RCC 7860 (cell line): ENCODE measurements around the gene MSMP.

Experiments
- DNase-seq: peaks from one replicate; pipeline ENCODE4 v3.0.0-alpha.2; 2015; ENCODE audit warnings: low spot score
- FAIRE-seq: peaks from 2 replicates; lab custom pipeline; 2012; peaks lifted over from hg19 to GRCh38; lab: Jason Lieb, UNC

The MSMP gene

DNA sequence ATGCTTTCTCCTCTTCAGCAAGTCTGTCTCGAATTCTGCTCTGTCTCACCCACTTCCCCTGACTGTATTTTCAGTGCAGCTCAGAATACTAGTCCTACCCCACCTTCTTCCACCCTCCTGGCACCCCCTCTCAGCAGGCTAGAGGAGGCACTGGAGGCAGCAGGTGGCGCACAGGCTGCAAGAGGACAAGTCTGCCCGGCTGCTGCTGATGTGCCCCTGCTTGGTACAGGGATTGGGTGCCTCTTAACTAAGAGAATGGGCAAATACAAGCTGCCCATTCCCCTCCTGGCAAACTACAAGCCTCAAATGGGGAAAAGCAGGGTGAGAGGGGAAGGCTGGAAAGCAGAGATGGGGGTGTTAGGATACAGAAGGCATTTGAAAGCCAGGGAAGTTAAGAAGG lies 27.1 kb downstream of the MSMP start:
- DNase-seq (no peak), FAIRE-seq (no peak)

DNA sequence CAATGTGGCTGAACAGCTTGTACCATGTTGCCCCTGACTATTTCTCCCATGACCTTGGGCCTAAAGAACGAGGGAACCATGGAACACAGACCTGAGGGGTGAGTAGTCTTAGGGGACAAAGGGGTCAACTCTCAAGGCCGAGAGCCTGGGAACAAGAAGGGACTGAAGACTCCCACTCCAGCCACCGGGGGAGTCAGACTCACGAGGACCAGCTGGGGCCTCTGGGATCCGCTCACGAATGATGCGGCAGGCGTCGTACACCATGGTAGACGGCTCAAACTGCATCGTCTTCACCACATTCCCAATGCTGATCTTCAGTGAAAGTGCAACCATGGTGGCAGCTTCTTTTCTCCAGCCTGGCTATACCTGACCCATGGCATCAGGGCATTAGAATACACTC lies 28.7 kb downstream of the MSMP start:
- FAIRE-seq (no peak), DNase-seq (no peak)

- DNase-seq (no peak), FAIRE-seq (no peak)
Observed at GRCh38 chr9:35723908-35724307, 30.2 kb downstream of the MSMP start.

DNA sequence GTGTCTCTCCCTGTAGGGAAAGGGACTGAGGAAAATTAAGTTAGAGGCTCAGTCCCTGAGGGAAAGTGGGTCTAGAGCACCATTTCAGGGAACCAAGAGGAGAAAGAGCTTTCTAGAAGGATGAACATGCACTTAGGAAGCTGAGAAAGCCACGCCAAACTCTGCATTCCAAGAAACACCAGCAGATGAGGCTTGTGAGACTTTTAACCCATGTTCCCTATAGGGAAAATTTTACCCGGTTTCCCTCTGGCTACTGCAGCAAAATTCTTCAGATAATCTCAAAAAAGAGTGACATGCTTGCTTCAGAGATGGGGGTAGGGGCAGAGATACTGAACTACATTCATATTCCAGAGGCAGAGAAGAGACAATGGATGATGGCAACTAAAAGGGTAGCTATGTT lies 30.6 kb downstream of the MSMP start:
- FAIRE-seq (no peak), DNase-seq (no peak)

- DNase-seq (no peak), FAIRE-seq (no peak)
Observed at GRCh38 chr9:35719546-35719945, 34.5 kb downstream of the MSMP start.

- FAIRE-seq = no peak
- DNase-seq = no peak
Observed at GRCh38 chr9:35718721-35719511, 35.2 kb downstream of the MSMP start.

- FAIRE-seq (no peak), DNase-seq (no peak)
Observed at GRCh38 chr9:35717132-35717870, 36.8 kb downstream of the MSMP start.

DNA sequence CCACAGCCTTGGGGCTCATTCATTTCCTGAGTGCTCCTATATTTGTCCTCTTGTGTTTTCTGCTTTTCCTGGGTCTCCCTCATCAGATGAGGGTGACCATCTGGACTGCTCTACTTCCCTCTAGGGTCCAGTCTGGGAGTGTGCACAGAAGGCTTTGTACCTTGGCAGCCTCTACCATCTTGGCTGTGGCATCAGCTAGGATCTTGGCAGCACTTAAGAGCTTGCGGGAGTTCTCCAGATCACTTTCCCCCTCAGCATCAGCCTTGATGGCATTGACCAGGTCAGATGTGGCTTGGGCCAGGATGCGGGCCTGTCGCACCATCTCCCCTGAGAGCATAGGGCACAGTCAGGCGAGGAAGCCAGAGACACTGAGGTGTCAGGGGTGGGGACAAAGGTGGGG lies 37.8 kb downstream of the MSMP start:
- DNase-seq = no peak
- no peak for FAIRE-seq

DNA sequence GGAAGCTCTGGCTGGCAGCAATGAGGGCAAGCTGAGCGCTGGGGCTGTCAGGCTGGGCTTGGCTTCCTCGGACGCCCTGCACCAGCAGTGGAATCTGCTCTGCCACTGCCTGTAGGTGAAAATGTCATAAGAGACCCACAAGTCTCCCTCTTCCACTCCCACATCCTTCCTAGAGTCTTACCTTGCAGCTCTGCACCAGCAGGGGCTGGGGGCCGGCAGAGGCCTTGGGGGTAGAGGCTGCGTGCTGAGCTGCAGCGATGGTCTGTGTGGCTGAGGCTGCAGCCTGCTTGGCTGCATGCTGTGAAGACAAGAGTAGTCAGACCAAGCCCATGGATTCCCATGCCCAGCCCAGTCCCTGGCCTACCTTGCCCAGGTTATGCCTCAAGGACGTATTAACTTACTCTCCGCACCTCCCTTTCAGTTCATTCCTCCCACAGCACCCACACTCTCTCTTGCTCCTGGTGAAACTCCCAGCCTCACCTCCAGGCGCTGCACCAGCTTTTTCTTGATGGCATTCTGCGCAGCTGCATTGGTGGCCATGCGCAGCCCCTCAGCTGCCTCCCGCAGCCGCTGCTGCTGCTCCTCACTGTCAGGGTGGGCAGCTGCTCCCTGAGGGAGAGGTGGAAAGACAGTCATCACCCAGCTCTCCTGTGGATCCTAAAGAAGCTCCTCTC lies 39.4 kb downstream of the MSMP start:
- no peak for FAIRE-seq
- no peak for DNase-seq

DNA sequence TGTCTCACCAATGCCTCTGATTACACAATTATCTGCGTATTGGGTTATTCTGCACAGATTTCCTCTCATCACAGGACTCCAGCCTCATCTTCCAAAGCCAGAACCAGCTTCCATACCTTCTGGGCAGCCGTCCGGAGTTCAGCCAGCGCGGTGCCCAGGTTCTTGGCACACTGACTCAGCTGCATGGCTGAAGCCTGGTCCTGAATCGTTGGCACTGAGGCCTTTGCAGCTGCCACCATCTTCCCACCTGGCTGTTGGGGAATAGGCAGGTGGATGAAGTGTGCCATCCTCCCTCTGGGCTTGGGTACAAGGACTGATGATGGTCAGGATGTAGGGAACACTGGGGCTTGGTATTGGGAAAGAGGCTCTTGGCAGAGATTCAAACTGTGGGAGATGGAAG lies 40.0 kb downstream of the MSMP start:
- FAIRE-seq (no peak), DNase-seq (no peak)

GRCh38 chr9:35713578-35713977 lies 40.5 kb downstream of the MSMP start:
- DNase-seq (no peak), FAIRE-seq (no peak)

GRCh38 chr9:35712762-35713400 lies 41.2 kb downstream of the MSMP start:
- DNase-seq (no peak), FAIRE-seq (no peak)

DNA sequence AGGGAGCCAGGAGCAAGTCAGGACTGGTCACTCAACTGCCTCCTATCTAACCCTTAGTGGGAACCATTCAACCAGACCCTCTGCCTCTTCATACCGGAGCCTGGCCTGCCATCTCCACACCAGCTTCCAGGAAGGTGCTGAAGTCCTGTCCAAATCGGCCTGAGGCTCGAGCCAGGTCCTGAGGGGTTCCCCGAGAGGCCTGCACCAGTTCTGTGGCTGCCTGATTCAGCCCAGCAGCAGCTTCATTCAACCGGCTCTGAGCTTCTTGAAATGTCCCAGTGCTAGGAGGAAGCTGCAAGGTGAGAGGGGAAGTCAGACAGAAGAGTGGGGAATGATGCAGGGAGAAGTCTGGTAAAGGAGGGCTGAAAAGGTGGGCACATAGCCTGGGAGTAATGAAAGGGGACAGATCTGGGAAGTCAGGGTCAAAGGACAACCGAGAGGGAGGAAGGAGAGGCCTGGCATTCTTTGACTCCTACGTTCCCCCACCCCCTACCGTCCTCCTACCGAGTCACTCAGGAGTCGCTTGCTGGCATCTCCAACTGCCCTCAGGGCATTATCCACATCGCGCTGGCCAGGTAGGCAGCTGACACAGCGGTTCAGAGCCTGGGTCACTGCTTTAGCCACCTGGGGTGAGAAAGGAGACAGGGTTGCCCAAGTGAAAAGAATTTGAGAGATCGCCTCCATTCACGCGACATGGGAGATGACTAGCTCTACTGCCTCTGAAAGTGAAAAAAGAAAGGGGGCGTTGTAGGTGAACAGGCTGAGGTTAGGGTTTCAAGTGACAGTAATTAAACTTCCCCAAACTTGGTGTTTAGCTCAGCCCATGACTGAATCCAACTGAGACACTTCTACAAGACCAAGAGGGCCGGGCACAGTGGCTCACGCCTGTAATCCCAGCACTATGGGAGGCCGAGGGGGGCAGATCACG lies 42.3 kb downstream of the MSMP start:
- DNase-seq = no peak
- FAIRE-seq = no peak

DNA sequence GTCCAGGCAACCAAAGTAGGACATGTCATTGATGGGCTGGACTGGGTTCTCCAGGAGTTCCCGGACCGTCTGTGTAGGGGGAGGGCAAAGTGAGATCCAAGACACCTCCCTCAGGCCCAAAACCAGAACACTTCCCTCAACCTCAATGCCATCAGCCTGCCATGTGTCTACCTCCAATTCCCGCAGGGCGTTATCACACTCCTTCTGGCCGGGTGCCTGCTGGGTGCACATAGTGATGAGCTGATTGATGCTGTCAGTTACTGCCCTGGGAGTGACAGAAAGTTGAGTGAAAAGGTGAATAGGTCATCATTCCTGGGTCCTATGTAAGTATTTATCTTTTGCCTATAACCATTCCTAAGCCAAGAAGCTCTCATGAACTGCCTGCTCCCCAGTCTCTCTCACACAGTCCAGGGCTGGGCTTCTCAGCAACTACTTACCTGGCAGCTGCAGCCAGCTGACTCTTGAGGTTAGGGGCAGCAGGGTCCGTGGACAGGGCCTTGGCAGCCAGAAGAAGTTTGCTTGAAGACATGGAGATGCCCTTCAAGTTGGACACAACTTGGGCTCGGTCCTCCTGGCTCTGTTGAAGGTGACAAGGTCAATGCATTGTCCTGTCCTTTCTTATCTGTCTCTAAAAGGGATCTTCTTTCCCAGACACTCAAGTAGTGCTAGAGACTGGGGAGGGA lies 43.1 kb downstream of the MSMP start:
- DNase-seq (no peak), FAIRE-seq (no peak)

- DNase-seq = no peak
- no peak for FAIRE-seq
Observed at GRCh38 chr9:35708146-35708545, 45.9 kb downstream of the MSMP start.

DNA sequence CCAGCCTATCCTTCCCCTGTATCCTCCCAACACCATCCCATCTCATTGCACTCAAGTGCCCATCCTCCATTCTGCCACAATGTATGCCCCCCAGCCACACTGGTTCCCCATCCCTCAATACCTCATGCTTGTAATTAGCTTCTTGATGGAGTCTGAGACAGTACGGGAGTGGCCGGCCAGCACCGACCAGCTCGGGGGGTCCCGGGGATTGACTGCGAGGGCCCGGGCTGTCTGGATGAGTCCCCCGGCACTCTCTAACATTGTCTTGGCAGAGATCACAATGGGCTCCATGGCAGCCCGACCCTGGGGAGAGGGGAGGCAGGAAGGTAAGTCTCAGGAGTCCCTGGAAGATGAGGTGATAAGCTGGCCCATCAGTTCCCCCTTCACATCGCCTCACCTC lies 47.1 kb downstream of the MSMP start:
- DNase-seq (no peak), FAIRE-seq (no peak)

DNA sequence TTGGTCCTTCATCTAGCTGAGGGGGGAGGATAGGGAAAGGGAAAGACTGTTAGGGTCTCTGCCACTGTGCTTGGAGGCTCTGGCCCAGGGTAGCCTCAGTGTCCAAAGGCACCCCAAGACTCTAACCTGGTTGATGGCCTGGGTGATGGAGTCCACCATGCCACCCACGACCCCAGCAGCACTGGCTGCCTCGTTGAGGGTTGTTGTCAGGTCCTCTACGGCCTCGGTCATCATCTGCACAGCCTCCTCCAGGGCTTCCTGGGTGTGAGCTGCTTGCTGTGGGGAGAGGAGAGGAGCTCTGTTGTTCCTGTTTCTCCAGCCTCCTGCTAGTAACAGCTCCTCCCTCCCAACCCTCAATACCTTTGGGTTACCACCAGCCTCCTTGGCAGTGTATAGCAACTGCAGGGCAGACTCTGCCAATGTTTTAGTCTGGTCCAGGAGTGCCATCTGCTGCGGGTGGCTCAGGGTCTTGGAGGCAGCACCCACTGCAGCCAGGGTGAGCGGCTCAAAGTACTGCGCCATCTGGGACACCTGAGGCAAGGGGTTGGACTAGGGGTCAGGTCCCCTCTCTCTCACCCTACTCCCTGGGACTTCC lies 48.1 kb downstream of the MSMP start:
- FAIRE-seq = no peak
- no peak for DNase-seq

DNA sequence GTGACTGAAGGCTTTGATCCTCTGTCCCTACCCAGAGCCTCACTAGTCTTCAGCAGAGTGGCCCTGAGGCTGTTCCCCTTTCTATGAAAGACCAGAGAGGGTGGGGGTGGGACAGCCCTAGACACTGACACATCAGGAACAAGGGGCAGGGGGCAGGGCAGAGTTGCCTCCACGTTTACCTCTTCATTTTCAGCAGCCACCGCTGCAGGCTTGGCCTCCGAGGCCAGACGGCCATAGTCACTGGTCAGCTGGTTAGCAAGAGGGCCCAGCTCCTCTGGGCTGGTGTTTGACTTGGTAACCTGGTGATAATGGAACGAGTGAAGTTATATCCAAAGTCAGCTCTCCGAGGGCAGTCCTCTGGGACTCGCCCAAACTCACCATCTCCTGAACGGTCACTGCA lies 48.7 kb downstream of the MSMP start:
- DNase-seq (no peak), FAIRE-seq (no peak)

GRCh38 chr9:35703906-35704672 lies 50.0 kb downstream of the MSMP start:
- no peak for FAIRE-seq
- no peak for DNase-seq
